ENCODE measurements around the gene SDC4.

The SDC4 gene

GRCh38 chr20:45300961-45301360 is 47.3 kb downstream of the SDC4 start:
- peak in 2 of 3 donors; percentile 27 to 51 for DNase-seq (ENCODE audit: low read depth in 2 of 3, low spot score in 1 of 3)

- no peak for DNase-seq (ENCODE audit: low read depth in 2 of 3, low spot score in 1 of 3)
Measured at GRCh38 chr20:45299786-45300185, 48.4 kb downstream of the SDC4 start.

DNA sequence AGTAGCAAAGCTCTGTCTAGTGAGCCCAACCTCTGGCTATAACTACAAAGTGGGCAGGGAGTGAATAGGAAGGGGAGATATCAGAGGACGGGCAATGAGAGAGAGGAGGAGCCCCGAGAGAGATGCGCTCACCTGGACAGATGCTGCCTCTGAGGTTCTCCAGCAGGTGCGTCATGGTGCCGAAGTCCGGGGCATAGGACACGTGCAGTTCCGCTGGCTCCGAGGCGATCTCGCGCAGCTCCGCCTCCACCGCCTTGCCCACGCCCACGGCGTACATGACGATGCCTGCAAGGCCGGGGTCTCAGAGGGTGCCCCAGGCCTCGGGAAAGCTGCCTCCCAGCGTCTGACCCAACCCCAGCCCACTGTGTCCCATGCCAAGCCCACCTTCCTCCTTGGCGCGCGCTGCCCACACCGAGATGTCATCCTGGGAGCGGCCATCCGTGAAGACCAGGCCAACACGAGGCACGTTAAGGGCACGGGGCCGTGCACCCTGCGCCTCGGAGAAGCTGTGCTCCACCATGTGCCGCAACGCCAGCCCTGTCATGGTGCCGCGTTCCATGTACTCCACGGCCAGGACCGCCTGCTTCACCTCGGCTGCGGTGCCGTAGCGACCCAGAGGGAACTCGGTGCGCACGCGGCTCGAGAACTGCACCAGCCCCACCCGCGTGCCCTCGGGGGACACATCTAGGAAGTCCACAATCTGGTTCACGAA is 50.3 kb downstream of the SDC4 start:
- no peak for DNase-seq (ENCODE audit: low read depth in 2 of 3, low spot score in 1 of 3)

DNA sequence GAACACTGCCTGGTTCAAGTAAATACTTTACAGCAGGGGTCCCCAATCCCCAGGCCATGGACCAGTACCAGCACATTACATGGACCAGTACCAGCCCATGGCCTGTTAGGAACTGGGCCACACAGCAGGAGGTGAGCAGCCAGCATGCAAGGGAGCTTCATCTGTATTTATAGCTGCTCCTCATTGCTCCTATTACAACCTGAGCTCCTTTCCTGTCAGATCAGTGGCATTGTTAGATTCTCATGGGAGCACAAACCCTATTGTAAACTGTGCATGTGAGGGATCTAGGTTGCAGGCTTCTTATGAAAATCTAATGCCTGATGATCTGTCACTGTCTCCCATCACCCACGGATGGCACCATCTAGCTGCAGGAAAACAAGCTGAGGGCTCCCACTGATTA is 53.6 kb downstream of the SDC4 start:
- DNase-seq (ENCODE audit: low read depth in 2 of 3, low spot score in 1 of 3): no peak

- no peak for DNase-seq (ENCODE audit: low read depth in 2 of 3, low spot score in 1 of 3)
Measured at GRCh38 chr20:45294003-45294368, 54.2 kb downstream of the SDC4 start.

DNA sequence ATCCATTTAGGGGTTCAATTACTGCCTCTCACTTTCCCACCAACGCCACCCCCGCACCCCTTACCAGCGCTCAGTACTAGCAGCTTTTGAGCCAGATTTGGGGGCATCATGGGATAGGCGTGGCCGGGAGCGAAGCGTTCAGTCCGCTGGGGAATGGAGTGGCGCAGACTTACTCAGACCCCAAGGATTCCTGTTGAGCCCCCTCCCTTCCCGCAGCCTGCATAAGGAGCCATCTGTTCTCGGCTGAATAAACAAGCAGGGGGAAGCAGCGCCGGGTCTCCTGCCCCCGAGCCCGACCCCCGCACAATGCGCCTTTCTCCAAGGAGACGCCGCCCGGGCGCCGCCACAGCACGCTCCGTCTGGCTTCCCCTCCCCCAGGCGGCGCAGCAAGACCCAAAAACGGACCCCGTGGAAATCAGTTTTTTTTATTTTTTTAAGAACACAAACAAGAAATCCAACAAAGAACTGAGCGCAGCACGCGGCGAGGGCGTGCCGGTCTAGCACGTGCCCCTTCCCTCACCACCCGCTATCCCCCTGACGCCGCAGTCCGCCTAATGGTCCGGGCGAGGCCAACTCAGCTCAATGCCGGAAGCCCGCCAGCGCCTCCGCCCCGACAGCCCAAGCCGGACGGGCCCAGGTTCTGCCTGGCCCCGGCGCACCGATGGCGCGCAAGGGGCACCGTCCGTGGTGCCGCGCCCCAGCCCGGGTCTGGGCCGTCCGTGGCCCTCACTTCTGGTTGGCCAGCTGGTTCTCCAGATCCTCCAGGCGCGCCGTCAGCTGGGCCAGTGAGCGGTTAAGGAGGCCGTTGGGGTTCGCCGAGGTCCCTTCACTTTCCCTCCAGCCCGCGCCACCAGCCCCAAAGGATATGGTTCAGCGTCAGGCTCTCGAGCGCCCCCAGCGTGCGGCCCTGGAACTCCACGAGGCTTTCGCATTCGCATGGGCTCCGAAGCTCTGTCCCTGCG is 54.9 kb downstream of the SDC4 start:
- peak; percentile 72 to 93 (median 79) for DNase-seq (ENCODE audit: low read depth in 2 of 3, low spot score in 1 of 3)

GRCh38 chr20:45292343-45292742 is 55.9 kb downstream of the SDC4 start:
- no peak for DNase-seq (ENCODE audit: low read depth in 2 of 3, low spot score in 1 of 3)

- DNase-seq (ENCODE audit: low read depth in 2 of 3, low spot score in 1 of 3): no peak
Measured at GRCh38 chr20:45291526-45291925, 56.7 kb downstream of the SDC4 start.

- DNase-seq (ENCODE audit: low read depth in 2 of 3, low spot score in 1 of 3): peak; percentile 59 to 66 (median 66)
Measured at GRCh38 chr20:45290677-45291355, 57.4 kb downstream of the SDC4 start.

DNA sequence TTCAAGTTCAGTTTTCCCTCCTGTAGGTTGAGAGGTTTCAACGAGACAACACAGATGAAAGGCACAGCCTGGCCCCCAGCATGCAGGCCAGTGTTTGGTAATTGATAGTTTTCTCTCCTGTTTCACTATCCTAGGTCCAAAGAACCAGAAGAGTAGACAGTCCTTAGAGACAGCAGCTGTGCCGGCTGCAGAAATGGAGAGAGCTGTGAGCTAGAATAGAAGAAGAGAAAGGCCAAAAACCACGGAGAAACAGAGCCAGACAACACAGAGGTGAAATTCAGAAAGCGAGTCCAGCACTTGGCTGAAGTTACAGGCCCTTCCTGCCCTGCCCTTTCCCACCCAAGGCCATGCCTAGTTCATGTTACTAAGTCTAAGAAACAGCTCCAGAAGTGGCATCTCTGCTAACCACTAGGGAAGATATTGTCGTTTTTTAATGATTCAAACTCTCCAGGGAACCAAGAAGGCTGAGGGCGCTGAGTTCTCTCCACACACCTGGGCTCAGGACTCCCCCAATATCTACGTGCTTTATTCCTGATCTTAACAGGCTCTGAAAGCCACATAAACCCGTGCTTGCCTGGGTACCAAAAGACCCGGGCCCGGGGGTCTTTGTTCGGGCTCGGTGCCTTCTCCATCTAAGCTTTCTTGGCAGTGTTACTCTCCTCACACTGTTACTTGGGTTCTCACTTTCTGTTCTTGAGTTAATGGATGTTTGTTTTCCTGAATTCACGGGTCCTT is 58.1 kb downstream of the SDC4 start:
- no peak for DNase-seq (ENCODE audit: low read depth in 2 of 3, low spot score in 1 of 3)

DNA sequence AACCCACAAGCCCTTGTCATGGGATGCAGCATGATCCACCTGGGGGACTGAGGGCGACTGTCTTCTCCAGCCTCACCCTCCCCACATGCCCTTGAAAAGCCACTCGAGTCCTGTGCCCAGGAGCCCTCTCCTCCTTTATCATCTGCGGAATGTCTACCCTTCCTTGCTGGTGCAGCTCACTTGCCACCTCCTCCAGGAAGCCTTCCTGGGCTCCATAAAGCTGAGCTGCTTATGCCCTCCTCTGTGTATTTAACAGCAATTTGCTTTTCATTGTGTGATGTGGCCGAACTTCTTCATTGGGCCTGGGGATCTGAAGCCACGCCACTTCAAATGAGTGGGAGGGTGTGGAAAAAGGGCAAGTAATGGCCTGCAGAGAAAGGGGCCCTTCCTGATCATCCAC is 59.4 kb downstream of the SDC4 start:
- no peak for DNase-seq (ENCODE audit: low read depth in 2 of 3, low spot score in 1 of 3)

GRCh38 chr20:45288376-45288775 is 59.8 kb downstream of the SDC4 start:
- DNase-seq (ENCODE audit: low read depth in 2 of 3, low spot score in 1 of 3): no peak

DNA sequence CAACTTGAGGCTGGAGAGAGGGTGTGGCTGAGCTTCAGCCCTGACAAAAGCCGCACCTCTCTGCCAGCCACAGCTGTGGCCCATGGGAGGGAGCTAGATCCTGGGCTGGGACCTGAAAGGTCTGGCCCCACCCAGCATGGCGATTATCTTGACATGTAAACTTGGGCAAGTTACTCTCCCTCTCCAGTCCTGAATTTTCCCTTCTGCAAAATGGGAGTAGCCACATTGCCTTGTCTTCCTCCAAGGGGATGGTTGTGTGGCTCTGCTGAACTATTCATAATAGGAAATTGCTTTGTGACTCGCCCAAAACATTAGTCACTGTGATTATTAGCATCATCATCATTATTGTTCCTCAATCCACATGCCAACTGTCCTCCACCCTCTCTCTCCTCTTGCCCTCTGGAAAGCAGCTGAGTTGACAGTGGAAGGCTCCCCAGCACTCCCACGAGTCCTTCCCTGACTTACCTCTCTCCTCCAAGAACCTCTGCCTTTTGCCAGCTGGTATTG is 64.6 kb downstream of the SDC4 start:
- no peak for DNase-seq (ENCODE audit: low read depth in 2 of 3, low spot score in 1 of 3)

- no peak for DNase-seq (ENCODE audit: low read depth in 2 of 3, low spot score in 1 of 3)
Measured at GRCh38 chr20:45282700-45283550, 65.3 kb downstream of the SDC4 start.

DNA sequence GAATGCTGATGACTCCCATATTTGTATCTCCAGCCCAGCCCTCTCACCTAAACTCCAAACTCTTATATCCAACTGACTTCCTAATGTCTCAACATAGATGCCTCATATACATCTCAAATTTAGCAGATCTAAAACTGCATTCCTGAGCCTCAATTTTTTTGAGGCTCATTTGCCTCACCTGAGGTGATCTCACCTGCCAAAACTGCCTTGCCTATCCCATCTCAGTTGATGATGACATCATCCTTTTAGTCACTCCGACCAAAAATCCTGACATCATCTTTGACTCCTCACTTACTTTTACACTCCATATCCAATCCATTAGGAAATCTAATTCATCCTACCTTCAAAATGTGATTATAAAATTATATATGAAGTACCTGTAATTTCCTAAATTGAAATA is 68.2 kb downstream of the SDC4 start:
- no peak for DNase-seq (ENCODE audit: low read depth in 2 of 3, low spot score in 1 of 3)

DNA sequence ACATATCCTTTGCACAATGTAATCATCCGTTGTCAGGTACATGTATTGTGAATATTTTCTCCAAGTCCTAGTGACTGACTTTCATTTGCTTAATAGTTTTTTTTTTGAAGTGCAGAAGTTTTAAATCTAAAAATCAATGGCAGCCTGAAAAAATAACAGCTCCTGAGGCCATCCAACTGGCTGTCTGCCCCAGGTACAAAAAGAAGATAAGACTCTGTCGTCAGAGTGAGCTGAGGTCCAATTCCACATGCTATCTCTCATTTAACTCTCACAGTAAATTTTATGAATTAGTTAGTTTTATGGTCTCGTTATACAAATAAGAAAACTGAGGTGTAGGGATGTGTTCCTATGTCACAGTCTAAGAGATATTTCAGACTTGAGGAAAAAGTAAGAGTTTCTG is 72.9 kb downstream of the SDC4 start:
- DNase-seq (ENCODE audit: low read depth in 2 of 3, low spot score in 1 of 3): no peak
